Uterus (tissue), 4 donors: ENCODE data around the gene KCNS3. TPM values are rescaled to one million over a fixed set of nuclear protein-coding genes. Genes with fewer than 3 reads are reported as not detected.

ENCODE experiments used
- DNase-seq, 2 donors: peaks; one replicate each; pipeline ENCODE4 v3.0.0-alpha.2; 2019 to 2020
- H3K27ac ChIP-seq, 2 donors: fragments of 200-600 bp; sonication (generic); 1 replicate in 1 of 2; 2 replicates in 1 of 2; pipeline ENCODE4 v1.5.1; 2016 to 2018
- H3K27me3 ChIP-seq, 2 donors: fragments of 200-600 bp; sonication (generic); one replicate each; pipeline ENCODE4 v1.5.1; 2018 to 2019; ENCODE audit warnings: control low read depth in 1 of 2
- H3K36me3 ChIP-seq, 2 donors: fragments of 200-600 bp; sonication (generic); one replicate each; pipeline ENCODE4 v1.5.1; 2019; ENCODE audit warnings: control low read depth in 1 of 2
- H3K4me1 ChIP-seq, 2 donors: fragments of 200-600 bp; sonication (generic); one replicate each; pipeline ENCODE4 v1.5.1; 2018 to 2019; ENCODE audit warnings: control low read depth in 1 of 2
- H3K4me3 ChIP-seq, 2 donors: fragments of 200-600 bp; sonication (generic); 1 replicate in 1 of 2; 2 replicates in 1 of 2; pipeline ENCODE4 v1.5.1; 2018 to 2019; ENCODE audit warnings: mild to moderate bottlenecking in 1 of 2
- H3K9me3 ChIP-seq, 2 donors: fragments of 200-600 bp; sonication (generic); one replicate each; pipeline ENCODE4 v1.5.1; 2019; ENCODE audit warnings: control low read depth in 1 of 2
- CTCF ChIP-seq, 4 experiments: fragments of 200-600 bp in 2 of 4; fragments of 450-650 bp in 2 of 4; sonication (generic) in 2 of 4; IDR thresholded peaks; one replicate each; pipeline ENCODE4 v1.5.1; 2016 to 2019; ENCODE audit warnings: antibody characterized with exemption in 4 of 4, mild to moderate bottlenecking in 2 of 4, moderate library complexity in 1 of 4
- POLR2A ChIP-seq, 2 donors: fragments of 450-650 bp; IDR thresholded peaks; one replicate each; pipeline ENCODE4 v1.6.1; 2016; ENCODE audit warnings: antibody characterized with exemption in 2 of 2, mild to moderate bottlenecking in 1 of 2, moderate library complexity in 1 of 2
- intact Hi-C: fragments of 100-400 bp; cut with DNase I; formaldehyde crosslinking; loops from one replicate; pipeline ENCODE4 v1.15.1; 2023; ENCODE audit warnings: low total_unique reads
- total RNA-seq, 4 donors: library from RNA; depleted of rRNA in 3 of 4; stranded (reverse); fragments of >200 nt in 3 of 4; gene quantifications; one replicate each; pipeline versions ENCODE4 v1.1.0 to v1.2.4, GENCODE V29; 2014 to 2023
- donor health status: DM: yes; HTN: yes; CAD: no.

Gene KCNS3
- total RNA-seq, 4 donors from 2014 or later: 4.8 to 67.6 (median 11.6) TPM

GRCh38 chr2:17873021-17873420 is 5.4 kb upstream of the KCNS3 start:
- TF ChIP-seq CTCF (IDR thresholded peaks at IDR 0.05) (no peak), POLR2A (IDR thresholded peaks at IDR 0.05) (no peak)
- no peak overlapping the region for H3K27ac ChIP-seq
- H3K4me3 ChIP-seq: no peak overlapping the region
- no peaks in the 10 kb centered on the region for H3K9me3 ChIP-seq
- H3K36me3 ChIP-seq: no peaks in the 10 kb centered on the region
- H3K4me1 ChIP-seq: no peaks in the 10 kb centered on the region
- DNase-seq: no peak
- intact Hi-C loops: no loop called here
- H3K27me3 ChIP-seq: no peaks in the 10 kb centered on the region

GRCh38 chr2:17876590-17876989 is 1.9 kb upstream of the KCNS3 start:
- Histone ChIP-seq H3K4me1 (no peaks in the 10 kb centered on the region), H3K27me3 (no peaks in the 10 kb centered on the region), H3K9me3 (no peaks in the 10 kb centered on the region), H3K4me3 (no peak overlapping the region), H3K36me3 (no peaks in the 10 kb centered on the region), H3K27ac (no peak overlapping the region)
- no peak for DNase-seq
- TF ChIP-seq CTCF (IDR thresholded peaks at IDR 0.05) (no peak), POLR2A (IDR thresholded peaks at IDR 0.05) (no peak)
- intact Hi-C loops: no loop called here

- intact Hi-C loops: no loop called here
- Histone ChIP-seq H3K4me1 (no peaks in the 10 kb centered on the region), H3K27ac (peak overlapping the region in 1 of 2 donors; percentile 20), H3K36me3 (no peaks in the 10 kb centered on the region), H3K27me3 (no peaks in the 10 kb centered on the region), H3K4me3 (peak overlapping the region; percentile 24 to 49), H3K9me3 (no peaks in the 10 kb centered on the region)
- TF ChIP-seq CTCF (IDR thresholded peaks at IDR 0.05) (no peak), POLR2A (IDR thresholded peaks at IDR 0.05) (no peak)
- no peak for DNase-seq
Measured at GRCh38 chr2:17877811-17878280, 621 bp upstream of the KCNS3 start.

- Histone ChIP-seq H3K4me3 (peak overlapping the region; percentile 29 to 49), H3K27ac (peak overlapping the region; percentile 5 to 50), H3K36me3 (no peaks in the 10 kb centered on the region), H3K4me1 (no peaks in the 10 kb centered on the region), H3K27me3 (no peaks in the 10 kb centered on the region), H3K9me3 (no peaks in the 10 kb centered on the region)
- intact Hi-C loops: no loop called here
- peak; percentile 36 to 40 for DNase-seq
- TF ChIP-seq POLR2A (IDR thresholded peaks at IDR 0.05) (no peak), CTCF (IDR thresholded peaks at IDR 0.05) (no peak)
Measured at GRCh38 chr2:17879137-17879912, 858 bp downstream of the KCNS3 start.

- Histone ChIP-seq H3K27me3 (no peaks in the 10 kb centered on the region), H3K36me3 (no peaks in the 10 kb centered on the region), H3K9me3 (no peaks in the 10 kb centered on the region), H3K4me1 (no peaks in the 10 kb centered on the region), H3K27ac (no peak overlapping the region), H3K4me3 (peak overlapping the region in 1 of 2 donors; percentile 49)
- TF ChIP-seq POLR2A (IDR thresholded peaks at IDR 0.05): no peak
- no peak for TF ChIP-seq CTCF (IDR thresholded peaks at IDR 0.05)
- intact Hi-C loops: no loop called here
- DNase-seq: no peak
Measured at GRCh38 chr2:17879913-17880274, 1.4 kb downstream of the KCNS3 start.
